PFSK-1 (cell line): ENCODE results near the gene STPG2.

ENCODE experiments used
- FOXP2 ChIP-seq: optimal IDR thresholded peaks from 2 replicates; pipeline ENCODE3; 2011; ENCODE audit warnings: borderline replicate concordance, control low read depth, inconsistent platforms; ENCODE audit not compliant: insufficient read depth; ENCODE audit errors: extremely low read length, extremely low read depth
- POLR2AphosphoS5 ChIP-seq: IDR thresholded peaks from 2 replicates; pipeline ENCODE4 v1.6.1; 2012; ENCODE audit warnings: low read depth, mild to moderate bottlenecking, control low read depth, low read length, moderate library complexity
- REST ChIP-seq, 2 experiments: IDR thresholded peaks; 2 replicates each; pipeline versions ENCODE4 v1.6.1 to v1.8.0; 2011 to 2012; ENCODE audit warnings: low read depth in 2 of 2, low read length in 2 of 2, control low read depth in 1 of 2, inconsistent platforms in 1 of 2, mild to moderate bottlenecking in 1 of 2, moderate library complexity in 1 of 2; ENCODE audit not compliant: insufficient read depth in 1 of 2
- SIN3A ChIP-seq: IDR thresholded peaks from 2 replicates; pipeline ENCODE4 v1.6.1; 2012; ENCODE audit warnings: mild to moderate bottlenecking, low read length, moderate library complexity, borderline replicate concordance; ENCODE audit not compliant: insufficient read depth
- TAF1 ChIP-seq: IDR thresholded peaks from 2 replicates; pipeline ENCODE4 v1.6.1; 2012; ENCODE audit warnings: low read length, control low read depth, borderline replicate concordance; ENCODE audit not compliant: insufficient read depth

The STPG2 gene

GRCh38 chr4:98151145-98151924 lies 8.1 kb upstream of the STPG2 start:
- TF ChIP-seq POLR2AphosphoS5: no peak
- no peak for TF ChIP-seq TAF1
- no peak for TF ChIP-seq FOXP2
- no peak for TF ChIP-seq SIN3A
- TF ChIP-seq REST (IDR thresholded peaks at IDR 0.05; ENCODE audit: insufficient read depth in 1 of 2, low read depth in 2 of 2, low read length in 2 of 2): no peak

GRCh38 chr4:98150092-98150761 lies 7.0 kb upstream of the STPG2 start:
- TF ChIP-seq SIN3A (no peak), TAF1 (no peak), POLR2AphosphoS5 (no peak), FOXP2 (no peak), REST (IDR thresholded peaks at IDR 0.05; ENCODE audit: insufficient read depth in 1 of 2, low read depth in 2 of 2, low read length in 2 of 2) (no peak)

- TF ChIP-seq SIN3A: no peak
- TF ChIP-seq FOXP2: no peak
- no peak for TF ChIP-seq TAF1
- TF ChIP-seq POLR2AphosphoS5: no peak
- TF ChIP-seq REST (IDR thresholded peaks at IDR 0.05; ENCODE audit: insufficient read depth in 1 of 2, low read depth in 2 of 2, low read length in 2 of 2): no peak
Measured at GRCh38 chr4:98148856-98149255, 5.6 kb upstream of the STPG2 start.

GRCh38 chr4:98126141-98126540 lies 17.1 kb downstream of the STPG2 start:
- no peak for TF ChIP-seq FOXP2
- no peak for TF ChIP-seq POLR2AphosphoS5
- no peak for TF ChIP-seq REST (IDR thresholded peaks at IDR 0.05; ENCODE audit: insufficient read depth in 1 of 2, low read depth in 2 of 2, low read length in 2 of 2)
- no peak for TF ChIP-seq TAF1
- TF ChIP-seq SIN3A: no peak
